ENCODE measurements around the gene FOXF2. TPM values are rescaled to one million over a fixed set of nuclear protein-coding genes. Genes with fewer than 3 reads are reported as not detected.

Gene FOXF2
- polyA plus RNA-seq, 1 experiment, result 23.4 TPM

DNA sequence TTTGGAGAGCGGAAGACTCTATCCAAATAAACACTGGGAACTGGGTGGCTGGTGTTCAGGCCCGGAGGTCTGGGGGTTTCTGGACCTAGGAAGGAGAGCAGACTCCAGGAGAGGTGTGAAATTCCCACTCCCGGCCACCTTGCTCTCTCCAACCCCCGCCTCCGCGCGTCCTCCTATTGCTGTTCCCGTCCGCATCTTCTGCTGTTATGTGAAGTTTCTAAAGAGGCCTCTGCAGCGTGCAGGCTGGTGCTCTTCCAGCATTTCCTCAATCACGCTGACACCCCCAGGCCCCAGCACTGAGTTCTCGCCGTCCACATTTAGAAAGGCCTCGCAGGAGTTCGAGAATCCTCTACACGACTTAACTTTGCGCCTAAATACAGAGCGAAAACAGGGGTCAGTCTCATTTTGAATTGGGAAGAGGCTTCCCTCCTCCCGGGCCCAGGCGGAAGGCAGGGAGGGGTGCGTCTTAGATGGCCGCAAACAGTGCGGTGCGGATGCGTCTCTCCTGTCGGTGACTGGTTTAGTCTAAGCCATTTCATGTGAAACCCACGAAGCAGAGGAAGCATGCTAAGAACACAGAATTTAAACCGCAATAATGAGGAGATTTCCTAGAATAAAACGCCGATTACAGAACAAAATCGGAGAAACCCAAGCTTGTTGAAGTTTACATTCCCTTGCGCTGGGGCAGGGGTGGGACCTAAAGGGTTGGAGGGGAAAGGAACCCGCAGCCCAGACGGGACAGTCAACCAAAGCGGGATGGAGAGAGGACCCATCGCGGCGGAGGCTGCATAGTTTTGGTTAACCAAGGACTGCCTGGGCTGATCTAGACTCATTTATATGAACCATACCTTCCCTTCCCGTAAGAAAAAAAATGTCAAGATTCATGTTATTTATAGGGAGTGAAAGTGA is 4.0 kb upstream of the FOXF2 start:
- DNase-seq (ENCODE audit: low read depth), result no peak
- no peaks in the 10 kb centered on the region; the same call in 1 of the 2 replicates for H3K36me3 ChIP-seq (ENCODE audit: control insufficient read depth, insufficient read depth, low read length)
- no peak overlapping the region; the same call in 1 of the 2 replicates for H3K4me3 ChIP-seq (ENCODE audit: low read depth, low read length)
- CTCF ChIA-PET, result interaction anchor here (0.6 to 3.9 kb wide), 5 partner anchors 11 to 587 kb away, joined by 3 to 29 read pairs (median 4); no protein-coding TSS in a partner anchor
- peaks cover 5% of the 10 kb centered on the region for H3K27me3 ChIP-seq (ENCODE audit: control insufficient read depth, insufficient read depth, low read length)
- POLR2A ChIA-PET, result no interaction called here
- TF ChIP-seq, protein P1, sequence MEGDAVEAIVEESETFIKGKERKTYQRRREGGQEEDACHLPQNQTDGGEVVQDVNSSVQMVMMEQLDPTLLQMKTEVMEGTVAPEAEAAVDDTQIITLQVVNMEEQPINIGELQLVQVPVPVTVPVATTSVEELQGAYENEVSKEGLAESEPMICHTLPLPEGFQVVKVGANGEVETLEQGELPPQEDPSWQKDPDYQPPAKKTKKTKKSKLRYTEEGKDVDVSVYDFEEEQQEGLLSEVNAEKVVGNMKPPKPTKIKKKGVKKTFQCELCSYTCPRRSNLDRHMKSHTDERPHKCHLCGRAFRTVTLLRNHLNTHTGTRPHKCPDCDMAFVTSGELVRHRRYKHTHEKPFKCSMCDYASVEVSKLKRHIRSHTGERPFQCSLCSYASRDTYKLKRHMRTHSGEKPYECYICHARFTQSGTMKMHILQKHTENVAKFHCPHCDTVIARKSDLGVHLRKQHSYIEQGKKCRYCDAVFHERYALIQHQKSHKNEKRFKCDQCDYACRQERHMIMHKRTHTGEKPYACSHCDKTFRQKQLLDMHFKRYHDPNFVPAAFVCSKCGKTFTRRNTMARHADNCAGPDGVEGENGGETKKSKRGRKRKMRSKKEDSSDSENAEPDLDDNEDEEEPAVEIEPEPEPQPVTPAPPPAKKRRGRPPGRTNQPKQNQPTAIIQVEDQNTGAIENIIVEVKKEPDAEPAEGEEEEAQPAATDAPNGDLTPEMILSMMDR (IDR thresholded peaks at IDR 0.05; ENCODE audit: insufficient read depth, low read depth, low read length), result no peak

DNA sequence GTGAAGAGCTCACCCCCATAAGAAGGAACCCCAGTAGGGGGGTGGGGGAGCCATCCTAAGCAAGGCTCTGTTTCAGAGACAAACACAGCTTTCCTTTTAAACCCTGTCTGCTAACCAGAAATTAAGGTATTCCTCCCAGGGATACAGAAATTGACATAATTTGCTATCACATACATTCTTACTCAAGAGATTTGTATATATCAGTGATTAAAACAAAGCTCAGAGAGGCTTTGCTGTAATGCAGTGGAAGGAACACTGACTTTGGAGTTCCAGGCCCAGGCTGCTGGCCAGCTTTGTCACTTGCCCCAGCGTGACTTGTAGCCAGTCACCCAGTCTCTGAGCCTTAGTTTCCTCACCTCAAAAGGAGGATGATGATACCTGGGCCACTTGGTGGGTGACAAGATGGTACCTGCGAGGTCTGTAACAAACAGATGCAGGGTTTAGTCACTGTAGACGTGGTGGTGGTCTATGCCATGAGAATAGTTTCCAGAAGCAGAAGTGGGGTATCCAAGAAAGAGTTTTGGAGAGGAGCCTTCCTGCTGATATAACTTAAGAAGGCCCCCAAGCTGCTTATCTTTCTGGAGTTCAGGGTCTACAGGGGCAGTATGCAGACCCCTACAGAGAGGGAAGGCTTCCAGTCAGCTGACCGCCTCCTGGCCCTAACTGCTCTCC is 3.2 kb upstream of the FOXF2 start:
- no peaks in the 10 kb centered on the region for H3K27me3 ChIP-seq (ENCODE audit: control insufficient read depth, insufficient read depth, low read length)
- CTCF ChIA-PET, result interaction anchor here (0.6 to 3.9 kb wide), 6 partner anchors 10 to 588 kb away, joined by 3 to 29 read pairs (median 4); no protein-coding TSS in a partner anchor
- TF ChIP-seq, protein P1 (IDR thresholded peaks at IDR 0.05; ENCODE audit: insufficient read depth, low read depth, low read length), result no peak
- H3K4me3 ChIP-seq (ENCODE audit: low read depth, low read length), result no peak overlapping the region
- no peaks in the 10 kb centered on the region; the same call in 1 of the 2 replicates for H3K36me3 ChIP-seq (ENCODE audit: control insufficient read depth, insufficient read depth, low read length)
- no peak for DNase-seq (ENCODE audit: low read depth)
- POLR2A ChIA-PET, result no interaction called here

DNA sequence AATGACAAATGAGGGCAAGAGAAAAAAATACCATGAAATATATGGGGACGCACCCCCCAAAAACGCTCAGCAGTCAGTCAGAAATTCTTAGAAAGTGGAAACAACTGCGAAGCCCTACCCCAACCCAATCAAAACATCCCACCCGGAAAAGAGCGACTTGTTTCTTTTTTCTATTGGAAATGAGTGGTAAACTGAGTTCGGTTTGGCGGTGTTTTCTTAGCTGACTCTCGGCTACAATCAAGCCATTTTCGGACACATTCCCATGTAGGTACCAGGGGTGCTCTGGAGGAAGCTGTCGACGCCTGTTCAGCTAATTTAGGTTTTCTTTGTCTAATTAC is 1.9 kb upstream of the FOXF2 start:
- TF ChIP-seq, protein P1 (IDR thresholded peaks at IDR 0.05; ENCODE audit: insufficient read depth, low read depth, low read length), result no peak
- ChIA-PET POLR2A (no interaction called here), CTCF (interaction anchor here (0.7 to 3.9 kb wide), 6 partner anchors 9 to 475 kb away, joined by 3 to 29 read pairs (median 4); no protein-coding TSS in a partner anchor)
- Histone ChIP-seq H3K27me3 (ENCODE audit: control insufficient read depth, insufficient read depth, low read length) (no peaks in the 10 kb centered on the region), H3K36me3 (ENCODE audit: control insufficient read depth, insufficient read depth, low read length) (no peaks in the 10 kb centered on the region; the same call in 1 of the 2 replicates), H3K4me3 (ENCODE audit: low read depth, low read length) (peak overlapping the region; percentile 71)
- DNase-seq (ENCODE audit: low read depth), result no peak

DNA sequence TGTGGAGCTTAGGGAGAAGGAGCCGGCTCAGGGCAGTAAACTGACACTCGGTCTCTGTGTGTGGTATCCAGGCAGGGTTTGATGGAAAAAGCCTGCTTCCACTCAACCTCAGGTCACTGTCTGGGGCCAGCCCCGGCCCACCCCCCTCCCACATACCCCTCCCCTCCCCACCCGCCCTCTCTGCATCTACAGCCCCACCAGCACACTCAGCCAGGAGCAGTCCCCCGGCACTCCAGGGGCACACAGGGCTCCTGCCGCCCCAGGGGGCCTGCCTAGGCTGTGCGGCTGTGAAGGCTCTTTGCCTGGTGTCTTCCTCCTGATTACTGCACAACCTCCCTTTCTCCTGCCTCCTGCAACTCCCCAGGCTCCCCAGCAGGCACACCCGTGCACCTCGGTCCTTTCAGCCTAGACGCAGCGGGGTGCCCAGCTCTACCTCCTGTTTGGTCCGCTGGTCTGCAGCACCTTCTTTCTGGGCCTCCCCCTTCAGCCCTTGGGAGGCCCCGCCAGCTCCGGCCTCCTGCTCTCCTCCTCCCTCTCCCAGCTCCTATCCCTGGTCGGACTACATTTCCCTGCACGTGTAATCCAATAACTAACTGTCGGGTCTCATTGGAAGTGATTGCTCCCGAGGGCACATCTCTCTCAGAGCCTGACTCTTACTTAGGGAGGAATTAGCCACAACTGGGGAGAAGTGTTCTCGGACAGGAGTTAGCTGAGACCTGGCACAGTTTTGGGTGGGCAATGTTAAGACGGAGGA is 1.3 kb upstream of the FOXF2 start:
- Histone ChIP-seq H3K36me3 (ENCODE audit: control insufficient read depth, insufficient read depth, low read length) (no peaks in the 10 kb centered on the region; the same call in 1 of the 2 replicates), H3K27me3 (ENCODE audit: control insufficient read depth, insufficient read depth, low read length) (no peaks in the 10 kb centered on the region), H3K4me3 (ENCODE audit: low read depth, low read length) (peak overlapping the region; percentile 71)
- POLR2A ChIA-PET, result interaction anchor here (0.7 kb wide), 1 partner anchor 188 kb away, joined by 3 read pairs; no protein-coding TSS in a partner anchor
- no peak for DNase-seq (ENCODE audit: low read depth)
- CTCF ChIA-PET, result interaction anchor here (0.7 to 3.9 kb wide), 7 partner anchors 9 to 475 kb away, joined by 3 to 29 read pairs (median 4); no protein-coding TSS in a partner anchor
- TF ChIP-seq, protein P1 (IDR thresholded peaks at IDR 0.05; ENCODE audit: insufficient read depth, low read depth, low read length), result no peak
